ENCODE data around the gene TAGLN. TPM values are rescaled to one million over a fixed set of nuclear protein-coding genes. Genes with fewer than 3 reads are reported as not detected.
A peak's percentile ranks its signal among the peaks of the same experiment; 100 is the strongest.

The TAGLN gene
- polyA plus RNA-seq, 3 donors = 3.6 to 113 (median 4.0) TPM

DNA sequence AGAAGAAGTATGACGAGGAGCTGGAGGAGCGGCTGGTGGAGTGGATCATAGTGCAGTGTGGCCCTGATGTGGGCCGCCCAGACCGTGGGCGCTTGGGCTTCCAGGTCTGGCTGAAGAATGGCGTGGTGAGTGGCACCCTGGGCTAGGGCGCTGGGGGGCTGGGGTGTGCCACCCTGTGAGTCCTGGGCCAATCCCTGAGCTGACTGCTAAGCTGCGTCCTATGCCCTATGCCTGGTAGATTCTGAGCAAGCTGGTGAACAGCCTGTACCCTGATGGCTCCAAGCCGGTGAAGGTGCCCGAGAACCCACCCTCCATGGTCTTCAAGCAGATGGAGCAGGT is 3.9 kb downstream of the TAGLN start:
- no peak for DNase-seq
- Mint-ChIP-seq H3K4me3 (no peak overlapping the region), H3K27me3 (ENCODE audit: low read depth in 3 of 3) (peaks cover 3 to 7% (median 4%) of the 10 kb centered on the region in 3 donors), H3K9me3 (peaks cover 0 to 2% (median 0%) of the 10 kb centered on the region in 7 donors), H3K27ac (peak overlapping the region in 1 of 7 donors; percentile 21), H3K36me3 (peaks cover 41 to 47% of the 10 kb centered on the region in 2 donors), H3K4me1 (peaks cover 16% of the 10 kb centered on the region)
- 96% methylated on average over 10 of the region's 10 CpGs for WGBS (ENCODE audit: insufficient coverage)
- no peak overlapping the region for H3K27ac ChIP-seq (ENCODE audit: low read depth in 1 of 2, low read length in 2 of 2)
- H3K36me3 ChIP-seq (replicated peaks in 1 of 2; ENCODE audit: control insufficient read depth in 1 of 2, insufficient read depth in 2 of 2, low read length in 2 of 2) = peaks cover 37 to 44% of the 10 kb centered on the region in 2 donors
- no peak overlapping the region for H3K4me2 ChIP-seq (replicated peaks; ENCODE audit: extremely low read depth, low read length, poor library complexity, severe bottlenecking)
- TF ChIP-seq, protein P1, sequence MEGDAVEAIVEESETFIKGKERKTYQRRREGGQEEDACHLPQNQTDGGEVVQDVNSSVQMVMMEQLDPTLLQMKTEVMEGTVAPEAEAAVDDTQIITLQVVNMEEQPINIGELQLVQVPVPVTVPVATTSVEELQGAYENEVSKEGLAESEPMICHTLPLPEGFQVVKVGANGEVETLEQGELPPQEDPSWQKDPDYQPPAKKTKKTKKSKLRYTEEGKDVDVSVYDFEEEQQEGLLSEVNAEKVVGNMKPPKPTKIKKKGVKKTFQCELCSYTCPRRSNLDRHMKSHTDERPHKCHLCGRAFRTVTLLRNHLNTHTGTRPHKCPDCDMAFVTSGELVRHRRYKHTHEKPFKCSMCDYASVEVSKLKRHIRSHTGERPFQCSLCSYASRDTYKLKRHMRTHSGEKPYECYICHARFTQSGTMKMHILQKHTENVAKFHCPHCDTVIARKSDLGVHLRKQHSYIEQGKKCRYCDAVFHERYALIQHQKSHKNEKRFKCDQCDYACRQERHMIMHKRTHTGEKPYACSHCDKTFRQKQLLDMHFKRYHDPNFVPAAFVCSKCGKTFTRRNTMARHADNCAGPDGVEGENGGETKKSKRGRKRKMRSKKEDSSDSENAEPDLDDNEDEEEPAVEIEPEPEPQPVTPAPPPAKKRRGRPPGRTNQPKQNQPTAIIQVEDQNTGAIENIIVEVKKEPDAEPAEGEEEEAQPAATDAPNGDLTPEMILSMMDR (IDR thresholded peaks at IDR 0.05) = no peak
- H3K4me1 ChIP-seq (ENCODE audit: control insufficient read depth in 1 of 2, insufficient read depth in 2 of 2, low read length in 2 of 2) = peaks cover 0 to 6% of the 10 kb centered on the region in 2 donors
- H3K9ac ChIP-seq (ENCODE audit: insufficient read depth, low read length, poor library complexity, severe bottlenecking) = no peak overlapping the region
- no peak overlapping the region for H2AFZ ChIP-seq (ENCODE audit: insufficient read depth, low read depth, low read length, poor library complexity, severe bottlenecking)
- no peaks in the 10 kb centered on the region for H3K9me3 ChIP-seq (replicated peaks in 1 of 2; ENCODE audit: control insufficient read depth in 1 of 2, insufficient read depth in 1 of 2, low read length in 2 of 2)
- intact Hi-C loops (cut with micrococcal nuclease) = no loop called here
- no peaks in the 10 kb centered on the region for H3K27me3 ChIP-seq (ENCODE audit: control insufficient read depth in 2 of 2, insufficient read depth in 2 of 2, low read length in 2 of 2)
- H3K4me3 ChIP-seq (replicated peaks in 1 of 3; ENCODE audit: low read depth in 2 of 3, low read length in 3 of 3) = no peak overlapping the region
- no peaks in the 10 kb centered on the region for H3K79me2 ChIP-seq (ENCODE audit: insufficient read depth, low read length)
- H4K20me1 ChIP-seq (ENCODE audit: insufficient read depth, low read length) = peaks cover 12% of the 10 kb centered on the region

DNA sequence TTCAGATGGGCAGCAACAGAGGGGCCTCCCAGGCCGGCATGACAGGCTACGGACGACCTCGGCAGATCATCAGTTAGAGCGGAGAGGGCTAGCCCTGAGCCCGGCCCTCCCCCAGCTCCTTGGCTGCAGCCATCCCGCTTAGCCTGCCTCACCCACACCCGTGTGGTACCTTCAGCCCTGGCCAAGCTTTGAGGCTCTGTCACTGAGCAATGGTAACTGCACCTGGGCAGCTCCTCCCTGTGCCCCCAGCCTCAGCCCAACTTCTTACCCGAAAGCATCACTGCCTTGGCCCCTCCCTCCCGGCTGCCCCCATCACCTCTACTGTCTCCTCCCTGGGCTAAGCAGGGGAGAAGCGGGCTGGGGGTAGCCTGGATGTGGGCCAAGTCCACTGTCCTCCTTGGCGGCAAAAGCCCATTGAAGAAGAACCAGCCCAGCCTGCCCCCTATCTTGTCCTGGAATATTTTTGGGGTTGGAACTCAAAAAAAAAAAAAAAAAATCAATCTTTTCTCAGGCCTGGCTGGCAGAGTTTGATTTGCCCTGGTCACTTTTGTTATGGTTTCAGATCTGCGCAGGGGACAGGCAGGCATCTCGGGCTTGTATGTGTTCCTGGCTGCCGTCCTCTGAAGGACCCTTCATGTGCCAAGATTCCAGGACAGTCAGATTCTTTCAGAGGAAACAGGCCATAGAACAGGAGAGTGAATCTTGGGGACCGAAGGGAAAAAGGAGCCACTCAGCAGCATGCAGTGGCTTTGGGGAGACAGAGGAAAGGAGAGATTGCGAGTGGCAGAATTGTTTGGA is 5.3 kb downstream of the TAGLN start:
- H3K79me2 ChIP-seq (ENCODE audit: insufficient read depth, low read length) = no peaks in the 10 kb centered on the region
- 96% methylated on average over 12 of the region's 17 CpGs for WGBS (ENCODE audit: insufficient coverage)
- DNase-seq = no peak
- no peak overlapping the region for H3K27ac ChIP-seq (ENCODE audit: low read depth in 1 of 2, low read length in 2 of 2)
- Mint-ChIP-seq H3K4me1 (peaks cover 9% of the 10 kb centered on the region), H3K36me3 (peaks cover 37 to 47% of the 10 kb centered on the region in 2 donors), H3K4me3 (no peak overlapping the region), H3K27ac (peak overlapping the region in 6 of 7 donors; percentile 3 to 70 (median 36)), H3K9me3 (no peaks in the 10 kb centered on the region), H3K27me3 (ENCODE audit: low read depth in 3 of 3) (peaks cover 0 to 4% (median under 1%) of the 10 kb centered on the region in 3 donors)
- no peak overlapping the region for H3K4me3 ChIP-seq (replicated peaks in 1 of 3; ENCODE audit: low read depth in 2 of 3, low read length in 3 of 3)
- peaks cover 0 to 6% of the 10 kb centered on the region in 2 donors for H3K4me1 ChIP-seq (ENCODE audit: control insufficient read depth in 1 of 2, insufficient read depth in 2 of 2, low read length in 2 of 2)
- peaks cover 12% of the 10 kb centered on the region for H4K20me1 ChIP-seq (ENCODE audit: insufficient read depth, low read length)
- H2AFZ ChIP-seq (ENCODE audit: insufficient read depth, low read depth, low read length, poor library complexity, severe bottlenecking) = no peak overlapping the region
- H3K9ac ChIP-seq (ENCODE audit: insufficient read depth, low read length, poor library complexity, severe bottlenecking) = no peak overlapping the region
- intact Hi-C loops (cut with micrococcal nuclease) = loop anchor here in 1 of 2 donors (5.0 kb wide), 1 partner anchor 72 kb away; no protein-coding TSS in a partner anchor
- no peak overlapping the region for H3K4me2 ChIP-seq (replicated peaks; ENCODE audit: extremely low read depth, low read length, poor library complexity, severe bottlenecking)
- H3K9me3 ChIP-seq (replicated peaks in 1 of 2; ENCODE audit: control insufficient read depth in 1 of 2, insufficient read depth in 1 of 2, low read length in 2 of 2) = no peaks in the 10 kb centered on the region
- peaks cover 33 to 38% of the 10 kb centered on the region in 2 donors for H3K36me3 ChIP-seq (replicated peaks in 1 of 2; ENCODE audit: control insufficient read depth in 1 of 2, insufficient read depth in 2 of 2, low read length in 2 of 2)
- TF ChIP-seq, protein P1 (IDR thresholded peaks at IDR 0.05) = no peak
- H3K27me3 ChIP-seq (ENCODE audit: control insufficient read depth in 2 of 2, insufficient read depth in 2 of 2, low read length in 2 of 2) = no peaks in the 10 kb centered on the region

Data from CD14-positive monocyte (primary cell).